Neuronal stem cell (in vitro differentiated cells): ENCODE data around the gene ACOXL.
A peak's percentile ranks its signal among the peaks of the same experiment; 100 is the strongest.

Experiments used
- DNase-seq: peaks from one replicate; pipeline ENCODE4 v3.0.0-alpha.2; 2013; ENCODE audit warnings: low spot score
- H2AFZ ChIP-seq: one replicate; pipeline ENCODE4 v1.6.1; 2013; ENCODE audit warnings: mild to moderate bottlenecking, low read length, inconsistent platforms
- H2AK5ac ChIP-seq: 2 replicates; pipeline ENCODE4 v1.6.1; 2013; ENCODE audit warnings: low read depth, mild to moderate bottlenecking, inconsistent platforms, low read length, moderate library complexity, mixed read lengths
- H2BK120ac ChIP-seq: 2 replicates; pipeline ENCODE4 v1.6.1; 2013; ENCODE audit warnings: low read depth, mild to moderate bottlenecking, inconsistent platforms, low read length, moderate library complexity, mixed read lengths
- H2BK12ac ChIP-seq: one replicate; pipeline ENCODE4 v1.6.1; 2013; ENCODE audit warnings: low read length, inconsistent platforms
- H2BK15ac ChIP-seq: 2 replicates; pipeline ENCODE4 v1.6.1; 2013; ENCODE audit warnings: mild to moderate bottlenecking, low read length, inconsistent platforms, mixed read lengths
- H2BK5ac ChIP-seq: one replicate; pipeline ENCODE4 v1.6.1; 2013; ENCODE audit warnings: inconsistent platforms, mild to moderate bottlenecking, low read length, moderate library complexity
- H3K14ac ChIP-seq: one replicate; pipeline ENCODE4 v1.6.1; 2013; ENCODE audit warnings: low read length, inconsistent platforms
- H3K18ac ChIP-seq: 2 replicates; pipeline ENCODE4 v1.6.1; 2013; ENCODE audit warnings: low read length, inconsistent platforms
- H3K23ac ChIP-seq: 2 replicates; pipeline ENCODE4 v1.6.1; 2013; ENCODE audit warnings: low read depth, mild to moderate bottlenecking, mixed read lengths, low read length, inconsistent platforms; ENCODE audit not compliant: poor library complexity
- H3K27ac ChIP-seq: replicated peaks from 3 replicates; pipeline ENCODE4 v1.5.1; 2013; ENCODE audit warnings: low read length, inconsistent platforms
- H3K27me3 ChIP-seq, 3 experiments: 2 replicates each; pipeline ENCODE4 v1.6.1; 2013; ENCODE audit warnings: low read length in 3 of 3, mild to moderate bottlenecking in 2 of 3, inconsistent platforms in 1 of 3, low read depth in 1 of 3, mixed read lengths in 1 of 3, moderate library complexity in 1 of 3; ENCODE audit not compliant: control insufficient read depth in 3 of 3, insufficient read depth in 3 of 3
- H3K36me3 ChIP-seq, 2 donors: replicated peaks in 1 of 2; 2 replicates each; pipeline ENCODE4 v1.6.1; 2013; ENCODE audit warnings: low read length in 2 of 2; ENCODE audit not compliant: control insufficient read depth in 2 of 2, insufficient read depth in 2 of 2
- H3K4ac ChIP-seq: 2 replicates; pipeline ENCODE4 v1.6.1; 2013; ENCODE audit warnings: inconsistent platforms, mild to moderate bottlenecking, low read length, moderate library complexity
- H3K4me1 ChIP-seq, 2 donors: 1 replicate in 1 of 2; 2 replicates in 1 of 2; pipeline ENCODE4 v1.6.1; 2013; ENCODE audit warnings: low read length in 2 of 2, low read depth in 1 of 2; ENCODE audit not compliant: control insufficient read depth in 2 of 2, insufficient read depth in 1 of 2
- H3K4me2 ChIP-seq: one replicate; pipeline ENCODE4 v1.6.1; 2013; ENCODE audit warnings: mild to moderate bottlenecking, low read length, inconsistent platforms; ENCODE audit not compliant: insufficient read depth, poor library complexity, severe bottlenecking
- H3K4me3 ChIP-seq, 2 donors: 2 replicates each; pipeline ENCODE4 v1.5.1; 2013; ENCODE audit warnings: low read length in 2 of 2, mild to moderate bottlenecking in 2 of 2, inconsistent platforms in 1 of 2, moderate library complexity in 1 of 2
- H3K79me1 ChIP-seq: one replicate; pipeline ENCODE4 v1.6.1; 2013; ENCODE audit warnings: low read depth, mild to moderate bottlenecking, inconsistent platforms, low read length, moderate library complexity
- H3K9ac ChIP-seq: one replicate; pipeline ENCODE4 v1.6.1; 2013; ENCODE audit warnings: mild to moderate bottlenecking, low read depth, low read length, inconsistent platforms; ENCODE audit not compliant: poor library complexity
- H3K9me3 ChIP-seq, 2 donors: replicated peaks in 1 of 2; 2 replicates each; pipeline versions ENCODE3 to v1.6.1; 2013; ENCODE audit warnings: low read length in 2 of 2, mild to moderate bottlenecking in 2 of 2, inconsistent platforms in 1 of 2, low read depth in 1 of 2, mixed read lengths in 1 of 2, moderate library complexity in 1 of 2; ENCODE audit not compliant: control insufficient read depth in 2 of 2, insufficient read depth in 1 of 2
- H4K8ac ChIP-seq: one replicate; pipeline ENCODE4 v1.6.1; 2013; ENCODE audit warnings: low read depth, mild to moderate bottlenecking, inconsistent platforms, low read length, moderate library complexity
- H4K91ac ChIP-seq: one replicate; pipeline ENCODE4 v1.6.1; 2013; ENCODE audit warnings: low read length, low read depth, mild to moderate bottlenecking, inconsistent platforms; ENCODE audit not compliant: poor library complexity
- WGBS, 2 donors: extraction: QIAGEN DNeasy Blood & Tissue Kit; methylation state at CpG; one replicate each; pipeline ENCODE4 v1.1.7; 2013; ENCODE audit warnings: missing lambda C conversion rate in 2 of 2, mixed read lengths in 1 of 2; ENCODE audit not compliant: insufficient read length in 2 of 2, insufficient replicate concordance in 1 of 2; ENCODE audit errors: extremely low coverage in 2 of 2; 5-methylcytosine and 5-hydroxymethylcytosine counted together

Gene ACOXL

GRCh38 chr2:111165084-111165483 lies 432.7 kb downstream of the ACOXL start:
- Histone ChIP-seq H3K9me3 (peaks cover 0 to 4% of the 10 kb centered on the region in 2 donors), H3K18ac (no peak overlapping the region), H2BK5ac (no peak overlapping the region), H3K9ac (no peak overlapping the region), H3K4me1 (peaks cover 0 to 9% of the 10 kb centered on the region in 2 donors), H2AK5ac (no peak overlapping the region), H3K27ac (no peak overlapping the region), H3K4me2 (no peak overlapping the region), H3K14ac (no peak overlapping the region), H3K79me1 (peaks cover 6% of the 10 kb centered on the region), H4K8ac (no peak overlapping the region), H2BK15ac (no peak overlapping the region), H3K36me3 (peaks cover 37 to 81% of the 10 kb centered on the region in 2 donors), H4K91ac (no peak overlapping the region), H3K23ac (no peak overlapping the region), H3K27me3 (no peaks in the 10 kb centered on the region), H3K4me3 (no peak overlapping the region), H3K4ac (no peak overlapping the region), H2BK12ac (no peak overlapping the region), H2BK120ac (no peak overlapping the region), H2AFZ (no peak overlapping the region)
- no peak for DNase-seq
- WGBS, 2 donors, result no CpG with 5 or more reads among the region's 7 CpGs

DNA sequence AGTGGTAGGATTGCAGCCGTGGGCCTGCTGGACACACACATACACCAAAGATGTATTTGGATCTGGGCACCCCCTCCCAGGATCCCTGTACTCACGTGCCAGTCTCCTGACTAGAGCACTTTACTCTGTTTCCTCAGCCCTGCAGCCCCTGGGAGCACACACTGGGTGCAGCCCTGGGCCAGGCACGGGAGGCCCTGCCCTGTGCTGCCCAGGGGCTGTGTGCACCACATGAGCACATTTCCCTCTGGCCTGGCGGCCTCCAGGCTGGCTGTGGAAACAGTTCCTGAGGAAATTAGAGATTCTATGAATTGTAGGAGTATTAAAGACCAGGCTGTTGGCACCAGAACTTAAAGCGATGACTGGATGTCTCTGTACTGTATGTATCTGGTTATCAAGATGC lies 433.7 kb downstream of the ACOXL start:
- H3K79me1 ChIP-seq, result peaks cover 3% of the 10 kb centered on the region
- no CpG with 5 or more reads among the region's 5 CpGs for WGBS, 2 donors
- H3K18ac ChIP-seq, result no peak overlapping the region
- no peak overlapping the region for H4K91ac ChIP-seq
- no peak overlapping the region for H3K4me2 ChIP-seq
- no peak overlapping the region for H3K4ac ChIP-seq
- H3K4me3 ChIP-seq, result no peak overlapping the region
- H3K36me3 ChIP-seq, result peaks cover 32 to 70% of the 10 kb centered on the region in 2 donors
- H3K27me3 ChIP-seq, result no peaks in the 10 kb centered on the region
- peak overlapping the region; percentile 31 for H3K9ac ChIP-seq
- H2BK5ac ChIP-seq, result no peak overlapping the region
- H3K9me3 ChIP-seq, result peaks cover 0 to 4% of the 10 kb centered on the region in 2 donors
- H3K23ac ChIP-seq, result peak overlapping the region; percentile 12
- no peak overlapping the region for H2AFZ ChIP-seq
- H2BK15ac ChIP-seq, result no peak overlapping the region
- H3K14ac ChIP-seq, result no peak overlapping the region
- no peak overlapping the region for H4K8ac ChIP-seq
- H2BK12ac ChIP-seq, result no peak overlapping the region
- no peak overlapping the region for H3K27ac ChIP-seq
- no peak overlapping the region for H2BK120ac ChIP-seq
- no peak overlapping the region for H2AK5ac ChIP-seq
- peaks cover 0 to 9% of the 10 kb centered on the region in 2 donors for H3K4me1 ChIP-seq
- no peak for DNase-seq

DNA sequence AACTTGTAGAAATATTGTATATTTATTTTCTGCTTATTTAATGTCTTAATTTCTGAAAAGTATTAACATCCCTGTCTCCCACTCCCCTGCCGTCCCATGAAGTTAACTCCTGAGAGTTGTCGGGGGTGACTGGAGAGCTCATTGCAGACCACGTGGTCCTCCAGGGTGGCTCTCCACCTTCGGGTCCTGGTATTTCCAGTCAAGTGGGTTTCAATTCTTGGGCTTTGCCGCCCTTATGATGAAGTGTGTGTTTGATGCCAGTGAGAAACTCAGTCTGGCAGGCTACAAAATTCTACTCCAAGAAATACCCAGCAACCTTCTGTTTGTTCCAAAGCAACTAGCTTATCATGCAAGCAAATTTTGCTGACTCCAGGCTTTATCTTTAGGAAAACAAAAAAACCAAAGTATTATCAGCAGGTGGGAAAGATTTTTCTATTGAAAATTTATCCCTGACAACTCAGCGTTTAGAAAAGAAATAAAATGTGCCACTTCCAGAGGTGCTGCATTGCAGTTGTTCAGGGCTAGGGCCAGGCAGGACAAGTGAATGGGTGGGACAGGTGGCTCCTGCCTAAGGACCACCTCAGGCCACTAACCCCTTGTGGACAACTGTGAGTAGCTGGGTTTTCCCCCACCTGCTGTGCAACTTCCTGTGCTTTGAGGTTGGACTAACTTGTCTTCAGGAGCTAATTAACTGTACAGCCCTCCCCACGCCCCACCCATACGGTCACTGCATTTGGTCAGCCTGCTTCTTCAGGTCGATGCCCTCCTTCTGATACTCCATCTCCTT lies 434.9 kb downstream of the ACOXL start:
- H3K4me3 ChIP-seq, result no peak overlapping the region
- peaks cover 23 to 59% of the 10 kb centered on the region in 2 donors for H3K36me3 ChIP-seq
- no peak overlapping the region for H4K8ac ChIP-seq
- H3K9ac ChIP-seq, result no peak overlapping the region
- H2BK120ac ChIP-seq, result no peak overlapping the region
- peaks cover 0 to 4% of the 10 kb centered on the region in 2 donors for H3K9me3 ChIP-seq
- H3K27me3 ChIP-seq, result no peaks in the 10 kb centered on the region
- no CpG with 5 or more reads among the region's 9 CpGs for WGBS, 2 donors
- H3K27ac ChIP-seq, result no peak overlapping the region
- H2BK15ac ChIP-seq, result no peak overlapping the region
- H3K4ac ChIP-seq, result no peak overlapping the region
- peaks cover 0 to 14% of the 10 kb centered on the region in 2 donors for H3K4me1 ChIP-seq
- no peaks in the 10 kb centered on the region for H3K79me1 ChIP-seq
- no peak overlapping the region for H3K14ac ChIP-seq
- H3K23ac ChIP-seq, result peak overlapping the region; percentile 12
- H2AK5ac ChIP-seq, result no peak overlapping the region
- H2BK5ac ChIP-seq, result no peak overlapping the region
- H2BK12ac ChIP-seq, result no peak overlapping the region
- no peak overlapping the region for H4K91ac ChIP-seq
- H3K18ac ChIP-seq, result peak overlapping the region; percentile 15
- DNase-seq, result no peak
- H3K4me2 ChIP-seq, result no peak overlapping the region
- H2AFZ ChIP-seq, result no peak overlapping the region

DNA sequence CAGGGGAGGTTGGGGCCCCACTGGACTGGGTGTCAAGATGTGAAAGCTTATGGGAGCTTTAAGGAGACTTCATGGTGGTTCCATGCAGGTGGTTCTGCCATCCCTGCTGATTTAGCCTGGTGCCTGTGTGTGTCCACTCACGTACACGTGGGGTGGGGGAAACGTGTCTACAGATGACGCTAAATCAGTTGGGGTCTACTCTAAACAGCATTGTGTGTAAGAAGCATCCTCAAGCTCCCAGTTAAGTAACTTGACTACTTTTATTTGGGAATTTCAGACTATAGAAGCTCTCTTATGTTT lies 435.4 kb downstream of the ACOXL start:
- no peak overlapping the region for H3K9ac ChIP-seq
- H2AFZ ChIP-seq, result no peak overlapping the region
- no peak overlapping the region for H3K4me3 ChIP-seq
- H3K4me2 ChIP-seq, result no peak overlapping the region
- H3K18ac ChIP-seq, result peak overlapping the region; percentile 15
- peak overlapping the region; percentile 12 for H3K23ac ChIP-seq
- no peak overlapping the region for H4K91ac ChIP-seq
- no peak overlapping the region for H2BK5ac ChIP-seq
- no peak overlapping the region for H2BK12ac ChIP-seq
- H3K27ac ChIP-seq, result no peak overlapping the region
- no peak overlapping the region for H2BK15ac ChIP-seq
- peaks cover 21 to 54% of the 10 kb centered on the region in 2 donors for H3K36me3 ChIP-seq
- H3K14ac ChIP-seq, result no peak overlapping the region
- H3K9me3 ChIP-seq, result peaks cover 0 to 4% of the 10 kb centered on the region in 2 donors
- no peak overlapping the region for H2AK5ac ChIP-seq
- no peak for DNase-seq
- no peak overlapping the region for H3K4ac ChIP-seq
- H3K79me1 ChIP-seq, result no peaks in the 10 kb centered on the region
- no peak overlapping the region for H2BK120ac ChIP-seq
- H3K27me3 ChIP-seq, result no peaks in the 10 kb centered on the region
- no CpG with 5 or more reads among the region's 4 CpGs for WGBS, 2 donors
- H3K4me1 ChIP-seq, result peaks cover 0 to 14% of the 10 kb centered on the region in 2 donors
- no peak overlapping the region for H4K8ac ChIP-seq
